Skin of body (tissue), 2 donors: Measurements from ENCODE around the gene FAM43A. TPM values are rescaled to one million over a fixed set of nuclear protein-coding genes. Genes with fewer than 3 reads are reported as not detected.

ENCODE experiments used
- small RNA-seq: library from RNA; depleted of rRNA; stranded (forward); fragments of <200 nt; gene quantifications from one replicate; pipeline ENCODE3, GENCODE V24; 2014; ENCODE audit warnings: low replicate concordance
- total RNA-seq: library from RNA; depleted of rRNA; stranded (reverse); fragments of >200 nt; gene quantifications from one replicate; pipeline ENCODE4 v1.2.3, GENCODE V29; 2014

FAM43A gene
- total RNA-seq, 1 donor from 2014 or later, result 10.7 TPM

Small RNA genes within 50 kb of the gene (small RNA-seq; reads per million reads assigned to genes)
- not detected for gene AC046143.2

Other genes starting within 250 kb of the FAM43A start
- 73.5 TPM for gene ATP13A3, start 198.9 kb upstream of the FAM43A start, total RNA-seq
- 9.9 TPM for gene TMEM44, start 52.5 kb upstream of the FAM43A start, total RNA-seq
- 41.4 TPM for gene LSG1, start 13.7 kb upstream of the FAM43A start, total RNA-seq